ENCODE results near the gene EMP1.
"Not testable (repeated sequence)": the region's sequence is repeated elsewhere in the genome, so short reads cannot be mapped to it uniquely, and the experiment has no call there.

The EMP1 gene

GRCh38 chr12:13257356-13257875, 60.9 kb downstream of the EMP1 start:
- no peak for DNase-seq (ENCODE audit: low read depth)

GRCh38 chr12:13258197-13258596, 61.7 kb downstream of the EMP1 start:
- no peak for DNase-seq (ENCODE audit: low read depth)

- DNase-seq (ENCODE audit: low read depth): no peak
These were observed 62.2 kb downstream of the EMP1 start for GRCh38 chr12:13258717-13259119.

GRCh38 chr12:13259625-13260024, 63.1 kb downstream of the EMP1 start:
- not testable (repeated sequence) for DNase-seq (ENCODE audit: low read depth)

- not testable (repeated sequence) for DNase-seq (ENCODE audit: low read depth)
These were observed 71.3 kb downstream of the EMP1 start for GRCh38 chr12:13267826-13268225.

- DNase-seq (ENCODE audit: low read depth): no peak
These were observed 72.1 kb downstream of the EMP1 start for GRCh38 chr12:13268581-13268980.

All from ELR (cell line).